ENCODE results near the gene TSPAN2.

- TF ChIP-seq CTCF (IDR thresholded peaks at IDR 0.05; ENCODE audit: poor library complexity, severe bottlenecking), result no peak
- no peak for TF ChIP-seq TAF1 (IDR thresholded peaks at IDR 0.05; ENCODE audit: low read depth)
- no peak for TF ChIP-seq EZH2 (IDR thresholded peaks at IDR 0.05; ENCODE audit: borderline replicate concordance, insufficient read depth, low read length, poor library complexity, severe bottlenecking)
- TF ChIP-seq EP300 (conservative IDR thresholded peaks at IDR 0.05; ENCODE audit: poor library complexity, severe bottlenecking), result no peak
- TF ChIP-seq REST (IDR thresholded peaks at IDR 0.05; ENCODE audit: borderline replicate concordance), result no peak
- no peak for TF ChIP-seq RAD21 (conservative IDR thresholded peaks at IDR 0.05)
- TF ChIP-seq POLR2AphosphoS5 (IDR thresholded peaks at IDR 0.05), result no peak
- TF ChIP-seq SMC3 (conservative IDR thresholded peaks at IDR 0.05; ENCODE audit: poor library complexity), result no peak
Measured at GRCh38 chr1:115084902-115085511, 4.3 kb downstream of the TSPAN2 start.

All from neural cell (in vitro differentiated cells).